GM12878 (cell line): Measurements from ENCODE around the gene TUBA3E.

ENCODE experiments used
- CTCF ChIP-seq, 3 experiments: IDR thresholded peaks in 2 of 3; conservative IDR thresholded peaks in 1 of 3; 2 replicates each; pipeline ENCODE4 v1.5.1; 2011; ENCODE audit warnings: low read depth in 3 of 3, low read length in 3 of 3, mild to moderate bottlenecking in 3 of 3, control low read depth in 2 of 3, moderate library complexity in 2 of 3, inconsistent platforms in 1 of 3, mixed read lengths in 1 of 3; ENCODE audit not compliant: control insufficient read depth in 2 of 3, insufficient read depth in 1 of 3; ENCODE audit errors: extremely low read depth in 1 of 3
- EZH2 ChIP-seq: IDR thresholded peaks from 2 replicates; pipeline ENCODE4 v1.6.1; 2012; ENCODE audit warnings: low read depth, mild to moderate bottlenecking, control low read depth, inconsistent platforms, low read length, borderline replicate concordance; ENCODE audit not compliant: control insufficient read depth

- TF ChIP-seq CTCF (IDR thresholded peaks at IDR 0.05 in 2 of 3, conservative IDR thresholded peaks at IDR 0.05 in 1 of 3; ENCODE audit: control insufficient read depth in 2 of 3, extremely low read depth in 1 of 3, insufficient read depth in 1 of 3, low read depth in 3 of 3, low read length in 3 of 3) (no peak), EZH2 (no peak)
Observed at GRCh38 chr2:130162968-130163367, 35.3 kb downstream of the TUBA3E start.
